ENCODE results near the gene CCS.

DNA sequence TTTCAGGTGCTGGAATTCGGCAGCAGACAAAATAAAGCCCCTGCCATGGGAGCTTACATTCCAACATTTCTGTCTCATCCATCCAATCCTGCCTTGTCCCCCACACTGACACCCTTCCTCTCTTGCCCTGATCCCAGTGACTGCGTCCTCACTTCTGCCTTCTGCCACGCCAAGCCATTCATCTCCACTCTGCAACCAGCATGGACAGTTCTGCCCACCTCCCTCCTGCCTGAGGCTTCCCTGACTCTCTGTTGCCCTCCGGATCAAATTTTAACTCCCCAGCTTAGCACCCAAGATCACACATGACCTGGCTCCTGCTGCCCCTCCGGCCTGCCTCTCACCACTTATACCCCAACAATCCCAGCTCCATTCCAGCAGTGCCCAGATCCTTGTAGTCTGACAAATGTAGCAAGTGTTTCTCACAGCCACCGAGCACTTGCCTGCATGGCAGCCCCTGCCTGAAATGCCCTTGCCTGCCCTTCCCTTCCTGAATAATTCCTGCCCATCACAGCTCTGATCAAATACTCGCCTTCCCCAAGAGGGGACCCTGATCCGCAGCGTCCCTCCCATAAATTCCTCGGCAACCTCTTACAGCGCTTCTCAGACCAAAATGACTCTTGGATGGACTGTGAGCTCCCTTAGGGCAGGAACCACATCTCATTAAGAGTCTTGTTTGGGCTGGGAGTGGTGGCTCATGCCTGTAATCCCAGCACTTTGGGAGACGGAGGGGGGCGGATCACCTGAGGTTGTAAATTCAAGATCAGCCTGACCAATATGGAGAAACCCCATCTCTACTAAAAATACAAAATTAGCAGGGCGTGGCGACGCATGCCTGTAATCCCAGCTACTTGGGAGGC lies 44.0 kb upstream of the CCS start:
- TF ChIP-seq POLR2A (IDR thresholded peaks at IDR 0.05; ENCODE audit: low read depth) (no peak), CTCF (IDR thresholded peaks at IDR 0.05) (no peak), POLR2AphosphoS5 (IDR thresholded peaks at IDR 0.05) (no peak)

All from esophagus muscularis mucosa (tissue), 3 donors.